ENCODE measurements around the gene RPUSD1. TPM values are rescaled to one million over a fixed set of nuclear protein-coding genes. Genes with fewer than 3 reads are reported as not detected.

The RPUSD1 gene
- total RNA-seq, 1 donor, result 42.5 TPM

DNA sequence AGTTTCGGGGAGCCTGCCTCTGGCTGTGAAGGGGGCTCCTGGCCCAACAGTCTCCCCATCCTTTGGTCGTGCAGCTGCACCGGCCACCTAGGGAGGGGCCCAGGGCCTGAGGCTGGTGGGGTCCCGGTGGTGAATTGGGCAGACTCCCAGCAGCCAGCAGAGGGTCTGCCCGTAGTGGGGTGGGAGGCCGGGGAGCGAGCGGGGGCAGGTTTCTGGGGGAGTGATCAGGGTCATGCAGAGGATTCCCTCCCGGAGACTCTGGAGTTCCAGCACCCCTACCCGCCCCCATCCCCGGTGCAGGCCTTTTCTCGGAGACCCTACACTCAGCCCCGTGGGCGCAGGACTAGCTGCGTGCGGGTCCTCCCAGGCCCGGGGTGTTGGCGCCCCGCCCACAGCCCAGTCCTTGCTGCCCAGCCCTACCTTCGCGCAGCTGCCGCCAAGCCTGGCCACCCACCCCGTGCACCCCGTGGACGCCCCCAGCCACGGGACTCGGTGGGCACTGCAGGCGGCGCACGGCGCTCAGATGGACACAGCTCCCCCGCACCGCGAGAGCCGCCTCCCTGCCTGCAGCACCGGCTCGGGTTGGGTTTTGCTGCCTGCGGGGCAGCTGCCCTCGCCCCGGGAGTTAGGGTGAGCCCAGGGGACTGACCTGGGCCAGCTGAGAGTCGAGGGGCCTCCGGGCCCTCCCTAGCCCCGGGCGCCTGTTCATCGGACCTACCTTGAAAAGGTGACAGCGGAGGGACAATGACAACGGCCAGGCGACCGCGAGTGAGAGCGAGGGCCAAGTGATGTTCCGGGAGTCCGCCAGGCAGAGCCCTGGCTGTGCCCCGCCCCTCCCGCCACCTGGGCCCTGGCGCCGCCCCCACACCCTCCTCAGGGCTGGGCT lies 12.0 kb upstream of the RPUSD1 start, which contains the start of gene GNG13:
GNG13 (minus strand) TSS at position 787 of the 886 bp plus-strand sequence. CDS start 1,657 bp downstream, outside the sequence.
- no peak for DNase-seq (ENCODE audit: low read depth in 2 of 3, low spot score in 2 of 3)

- no peak for DNase-seq (ENCODE audit: low read depth in 2 of 3, low spot score in 2 of 3)
Observed at GRCh38 chr16:799111-799947, 11.1 kb upstream of the RPUSD1 start.

DNA sequence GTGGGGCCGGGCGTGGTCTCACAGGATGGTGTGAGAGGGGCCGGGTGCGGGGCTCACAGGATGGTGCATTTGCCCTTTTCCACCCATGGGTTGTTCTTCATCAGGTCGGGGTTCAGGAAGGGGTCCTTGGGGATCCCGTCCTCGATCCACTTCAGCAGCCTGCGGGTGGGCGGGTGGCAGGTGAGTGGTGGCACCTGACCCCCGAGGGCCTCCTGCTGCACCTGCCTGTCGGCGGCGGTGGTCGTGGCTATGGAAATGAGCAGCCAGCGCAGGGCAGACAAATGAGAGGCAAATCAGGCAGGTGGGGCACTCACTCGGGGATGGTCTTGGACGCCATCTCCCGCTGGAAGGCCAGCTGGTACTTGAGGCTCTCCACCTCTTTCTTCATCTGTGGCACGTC lies 10.5 kb upstream of the RPUSD1 start:
- no peak for DNase-seq (ENCODE audit: low read depth in 2 of 3, low spot score in 2 of 3)

DNA sequence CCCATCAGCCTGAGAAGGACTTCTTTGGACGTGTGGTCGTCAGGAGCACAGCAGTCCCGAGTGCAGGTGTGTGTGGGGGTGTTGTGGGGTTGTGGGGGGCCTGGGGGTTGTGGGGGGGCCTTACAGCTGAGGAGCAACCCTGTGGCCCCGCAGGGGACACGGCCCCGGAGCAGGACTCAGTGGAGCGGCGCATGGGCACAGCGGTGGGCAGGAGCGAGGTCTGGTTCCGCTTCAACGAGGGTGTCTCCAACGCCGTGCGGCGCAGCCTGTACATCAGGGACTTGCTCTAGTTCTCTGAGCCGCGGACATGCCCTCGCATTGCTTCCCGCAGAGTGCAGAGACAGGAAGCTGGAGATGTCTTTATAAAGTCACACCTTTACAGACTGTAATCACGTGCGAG lies 9.5 kb upstream of the RPUSD1 start:
- no peak for DNase-seq (ENCODE audit: low read depth in 2 of 3, low spot score in 2 of 3)

DNA sequence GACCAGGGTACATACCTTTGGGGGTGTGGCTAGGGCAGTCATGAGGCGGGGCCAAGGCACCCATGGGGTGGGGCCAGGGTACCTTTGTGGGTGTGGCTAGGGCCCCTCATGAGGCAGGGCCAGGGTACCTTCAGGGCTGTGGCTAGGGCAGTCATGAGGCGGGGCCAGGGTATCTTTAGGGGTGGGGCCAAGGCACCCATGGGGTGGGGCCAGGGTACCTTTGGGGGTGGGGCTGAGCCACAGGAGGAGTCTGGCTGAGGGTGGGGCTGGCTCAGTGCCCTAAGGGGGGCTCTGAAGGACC lies 8.9 kb upstream of the RPUSD1 start:
- no peak for DNase-seq (ENCODE audit: low read depth in 2 of 3, low spot score in 2 of 3)

DNA sequence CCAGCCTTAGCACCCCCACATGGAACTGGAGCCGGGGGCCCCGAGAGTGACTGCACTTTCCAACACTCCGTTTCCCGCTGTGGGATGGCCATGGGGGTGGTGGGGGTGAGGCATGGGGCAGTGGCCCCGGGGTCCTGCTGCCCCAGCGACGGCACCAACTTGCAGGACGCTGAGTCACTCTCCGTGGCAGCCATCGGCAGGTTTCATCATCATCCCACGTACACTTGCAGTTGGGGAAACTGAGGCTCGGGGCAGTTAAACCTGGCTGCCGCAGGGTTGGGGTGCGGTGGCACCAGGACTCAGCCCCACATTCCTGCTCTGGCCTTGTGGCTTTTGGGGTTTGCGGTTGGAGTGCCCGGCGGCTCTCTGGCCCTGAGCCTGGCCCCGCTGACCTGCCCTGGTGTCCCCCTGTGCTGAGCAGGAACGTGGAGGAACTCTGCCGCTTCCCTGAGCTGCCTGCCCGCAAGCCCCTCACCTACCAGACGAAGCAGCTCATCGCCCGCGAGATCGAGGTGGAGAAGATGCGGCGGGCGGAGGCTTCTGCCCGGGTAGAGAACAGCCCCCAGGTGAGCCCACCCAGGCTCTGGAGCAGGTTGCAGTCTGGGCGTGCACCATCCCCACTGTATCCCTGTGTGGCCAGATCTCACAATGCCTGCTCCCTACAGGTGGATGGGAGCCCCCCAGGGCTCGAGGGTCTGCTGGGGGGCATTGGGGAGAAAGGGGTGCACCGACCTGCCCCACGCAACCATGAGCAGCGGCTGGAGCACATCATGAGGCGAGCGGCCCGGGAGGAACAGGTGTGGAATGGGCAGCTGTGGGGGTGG lies 8.3 kb upstream of the RPUSD1 start:
- no peak for DNase-seq (ENCODE audit: low read depth in 2 of 3, low spot score in 2 of 3)

DNA sequence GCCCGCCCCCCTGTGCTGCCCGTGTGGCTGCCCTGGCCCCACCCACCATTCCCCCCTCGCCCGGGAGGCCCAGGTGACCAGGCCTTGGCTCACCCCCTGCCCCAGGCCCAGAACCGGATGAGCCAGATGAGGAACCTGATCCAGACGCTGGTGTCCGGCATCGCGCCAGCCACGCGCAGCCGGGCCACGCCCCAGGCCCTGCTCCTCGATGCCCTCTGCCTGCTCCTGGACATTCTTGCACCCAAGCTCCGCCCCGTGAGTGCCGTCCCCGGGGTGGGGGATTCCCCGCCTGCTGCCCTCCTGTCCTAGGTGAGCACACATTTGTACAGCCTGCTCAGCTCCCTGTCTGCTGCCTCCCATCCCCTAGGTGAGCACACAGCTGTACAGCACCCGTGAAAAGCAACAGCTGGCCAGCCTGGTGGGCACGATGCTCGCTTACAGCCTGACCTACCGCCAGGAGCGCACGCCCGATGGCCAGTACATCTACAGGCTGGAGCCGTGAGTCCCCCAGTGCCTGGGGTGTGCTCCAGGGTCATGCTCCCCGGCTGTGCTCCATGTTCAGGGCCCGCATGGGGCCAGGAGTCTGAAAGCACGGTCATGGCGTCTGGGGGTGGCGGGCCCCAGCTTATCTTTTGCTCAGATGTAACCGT lies 7.5 kb upstream of the RPUSD1 start:
- DNase-seq (ENCODE audit: low read depth in 2 of 3, low spot score in 2 of 3), result no peak

DNA sequence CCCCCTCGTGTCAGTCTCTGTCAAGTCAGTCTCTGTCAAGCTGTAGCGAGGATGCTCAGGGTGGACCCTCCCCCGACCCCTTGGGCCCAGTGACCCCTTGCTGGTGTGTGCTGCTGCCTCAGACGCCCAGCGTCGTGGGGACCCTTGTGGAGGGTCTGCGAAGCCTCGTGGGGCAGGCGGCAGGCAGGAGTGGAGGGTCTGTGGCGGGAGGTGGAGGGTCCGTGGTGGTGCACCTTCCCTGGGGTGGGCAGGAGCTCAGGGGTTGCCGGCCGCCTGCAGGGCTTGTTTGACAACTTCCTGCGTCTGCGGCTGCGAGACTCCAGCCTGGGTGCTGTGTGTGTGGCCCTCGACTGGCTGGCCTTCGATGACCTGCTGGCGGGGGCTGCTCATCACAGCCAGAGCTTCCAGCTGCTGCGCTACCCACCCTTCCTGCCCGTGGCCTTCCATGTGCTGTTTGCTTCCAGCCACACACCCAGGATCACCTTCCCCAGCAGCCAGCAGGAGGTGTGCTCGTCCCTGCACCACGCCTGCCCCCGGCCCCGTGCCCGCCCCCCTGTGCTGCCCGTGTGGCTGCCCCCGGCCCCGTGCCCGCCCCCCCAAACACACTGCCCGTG lies 6.8 kb upstream of the RPUSD1 start:
- no peak for DNase-seq (ENCODE audit: low read depth in 2 of 3, low spot score in 2 of 3)

DNA sequence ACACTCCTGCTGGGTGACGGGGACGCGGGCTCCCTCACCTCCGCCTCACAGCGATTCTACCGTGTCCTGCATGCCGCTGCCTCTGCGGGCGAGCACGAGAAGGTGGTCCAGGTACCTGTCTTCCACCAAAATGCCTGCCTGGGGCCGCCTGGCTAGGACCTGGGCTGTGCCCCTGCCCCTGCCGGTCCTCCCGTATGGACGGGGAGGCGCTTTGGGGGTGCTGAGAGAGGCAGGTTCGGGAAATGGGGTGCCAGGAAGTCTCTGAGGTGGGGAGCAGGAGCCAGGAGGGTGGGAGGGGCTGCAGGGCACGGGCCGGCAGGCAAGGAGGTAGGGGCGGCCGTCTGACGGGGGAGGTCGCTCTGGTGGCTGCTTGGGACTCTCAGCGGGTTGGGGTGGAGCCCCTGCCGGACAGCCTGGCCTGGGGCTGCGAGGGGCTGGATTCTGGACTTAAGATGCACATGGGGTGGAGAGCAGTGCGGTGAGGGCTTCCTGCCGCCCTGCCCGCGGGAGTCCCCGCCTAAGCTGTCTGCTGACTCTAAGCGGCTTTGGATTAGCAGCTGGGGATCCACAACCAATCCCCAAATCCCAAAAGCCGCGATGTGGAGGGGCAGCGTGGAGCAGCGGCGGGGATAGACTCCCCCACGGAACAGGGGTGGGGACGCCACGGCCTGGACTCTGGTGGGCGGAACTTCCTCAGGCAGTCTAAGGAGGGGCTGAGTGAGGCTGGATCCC lies 6.1 kb upstream of the RPUSD1 start:
- no peak for DNase-seq (ENCODE audit: low read depth in 2 of 3, low spot score in 2 of 3)

DNA sequence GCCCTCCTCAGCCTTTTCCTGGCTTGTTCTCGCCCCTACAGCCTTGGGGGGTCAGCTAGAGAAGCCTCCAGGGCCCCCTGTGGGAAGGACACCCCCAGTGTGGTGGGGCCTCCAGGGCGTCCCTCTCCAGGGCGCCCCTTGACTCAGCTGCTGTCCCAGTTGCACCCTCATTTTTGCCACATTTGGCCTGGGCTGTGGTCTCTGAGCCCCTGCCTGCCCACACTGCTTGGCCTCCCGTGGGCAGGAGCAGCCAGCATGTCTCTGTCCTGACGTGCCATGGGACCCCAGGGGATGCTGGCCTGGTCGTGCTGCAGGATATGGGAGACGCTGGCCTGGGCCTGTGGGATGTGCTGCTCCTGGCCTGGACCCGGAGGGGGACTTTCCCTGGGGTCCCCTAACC lies 5.2 kb upstream of the RPUSD1 start:
- no peak for DNase-seq (ENCODE audit: low read depth in 2 of 3, low spot score in 2 of 3)

DNA sequence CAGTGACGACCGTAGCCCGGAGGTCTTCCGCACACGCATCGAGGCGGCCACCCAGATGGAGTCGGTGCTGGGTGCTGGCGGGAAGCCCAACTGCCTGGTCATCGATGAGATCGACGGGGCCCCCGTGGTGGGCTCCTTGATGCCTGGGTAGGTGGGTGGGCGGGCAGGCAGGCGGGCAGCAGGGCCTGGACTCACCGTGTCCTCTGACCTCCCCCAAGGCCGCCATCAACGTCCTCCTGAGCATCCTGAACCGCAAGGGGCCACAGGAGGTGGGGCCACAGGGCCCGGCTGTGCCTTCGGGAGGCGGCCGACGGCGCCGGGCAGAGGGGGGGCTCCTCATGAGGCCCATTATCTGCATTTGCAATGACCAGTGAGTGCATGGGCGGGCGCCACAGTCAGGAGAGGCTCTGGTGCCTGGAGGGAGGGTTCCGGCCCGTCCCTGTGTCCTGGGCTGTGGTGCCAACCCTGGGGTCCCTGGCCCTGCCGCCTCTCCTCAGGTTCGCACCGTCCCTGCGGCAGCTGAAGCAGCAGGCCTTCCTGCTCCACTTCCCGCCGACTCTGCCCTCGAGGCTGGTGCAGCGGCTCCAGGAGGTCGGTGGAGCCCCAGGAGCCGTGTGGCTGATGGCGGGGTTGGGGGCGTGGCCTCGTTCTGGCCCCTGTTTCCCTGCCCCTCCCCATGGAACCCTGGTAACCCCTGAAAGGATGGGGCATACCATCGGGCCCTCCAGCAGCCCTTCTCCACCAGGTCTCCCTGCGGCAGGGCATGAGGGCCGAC lies 4.2 kb upstream of the RPUSD1 start:
- no peak for DNase-seq (ENCODE audit: low read depth in 2 of 3, low spot score in 2 of 3)

GRCh38 chr16:791131-791530 lies 3.0 kb upstream of the RPUSD1 start:
- no peak for DNase-seq (ENCODE audit: low read depth in 2 of 3, low spot score in 2 of 3)

- DNase-seq (ENCODE audit: low read depth in 2 of 3, low spot score in 2 of 3), result no peak
Observed at GRCh38 chr16:790086-790485, 1.9 kb upstream of the RPUSD1 start.

DNA sequence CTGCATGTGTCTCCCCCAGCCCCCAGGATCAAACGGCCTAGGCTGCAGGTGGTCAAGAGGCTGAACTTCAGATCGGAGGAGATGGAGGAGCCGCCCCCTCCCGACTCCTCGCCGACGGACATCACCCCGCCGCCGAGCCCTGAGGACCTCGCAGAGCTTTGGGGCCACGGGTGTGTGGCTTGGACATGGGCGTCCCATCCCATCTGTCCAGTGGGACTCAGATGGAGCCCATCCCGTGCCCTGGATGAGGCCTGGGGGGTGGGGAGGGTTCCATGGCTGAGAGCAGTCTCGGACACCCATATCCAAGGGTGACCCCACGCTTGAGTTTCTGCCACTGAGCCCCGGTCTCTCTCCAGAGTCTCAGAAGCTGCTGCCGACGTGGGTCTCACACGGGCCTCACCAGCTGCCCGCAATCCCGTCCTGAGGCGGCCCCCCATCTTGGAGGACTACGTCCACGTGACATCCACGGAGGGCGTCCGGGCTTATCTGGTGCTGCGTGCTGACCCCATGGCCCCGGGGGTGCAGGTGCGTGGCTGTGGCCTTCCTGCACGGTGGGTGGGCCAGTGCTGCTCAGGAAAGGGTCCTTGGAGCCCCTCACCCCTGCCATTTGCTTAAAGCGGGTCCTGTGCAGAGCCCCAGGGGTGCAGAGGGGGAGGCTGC lies 1.1 kb upstream of the RPUSD1 start:
- no peak for DNase-seq (ENCODE audit: low read depth in 2 of 3, low spot score in 2 of 3)

DNA sequence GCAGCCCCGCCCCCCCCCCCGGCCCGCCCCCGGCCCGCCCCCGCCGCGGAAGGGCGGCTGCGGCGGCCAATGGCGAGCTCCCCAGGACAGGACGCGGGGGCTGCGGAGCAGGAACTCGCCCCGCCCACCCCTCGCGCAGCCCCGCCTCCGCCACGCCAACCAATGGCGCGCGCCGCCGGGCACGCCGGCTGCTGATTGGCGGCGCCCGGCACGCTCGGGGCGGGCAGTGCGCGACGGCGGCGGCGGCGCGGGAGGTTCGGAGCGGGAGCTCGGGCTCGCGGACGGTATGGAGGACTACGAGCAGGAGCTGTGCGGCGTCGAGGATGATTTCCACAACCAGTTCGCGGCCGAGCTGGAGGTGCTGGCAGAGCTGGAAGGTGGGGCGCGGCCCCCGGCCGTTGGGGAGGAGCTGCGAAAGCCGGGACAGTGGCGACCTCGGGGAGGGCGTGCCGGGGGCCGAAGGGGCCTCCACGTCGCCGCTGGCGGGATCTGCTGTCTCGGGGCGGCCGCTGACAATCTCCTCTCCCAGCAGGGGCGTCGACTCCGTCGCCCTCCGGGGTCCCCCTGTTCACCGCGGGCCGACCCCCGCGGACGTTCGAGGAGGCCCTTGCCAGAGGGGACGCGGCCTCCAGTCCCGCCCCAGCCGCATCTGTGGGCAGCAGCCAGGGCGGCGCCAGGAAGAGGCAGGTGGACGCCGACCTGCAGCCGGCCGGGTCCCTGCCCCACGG lies 382 bp upstream of the RPUSD1 start, which contains the start of gene CHTF18:
CHTF18 (plus strand) TSS at position 222 of the 728 bp plus-strand sequence; CDS start at position 287, 65 bp downstream.
- DNase-seq (ENCODE audit: low read depth in 2 of 3, low spot score in 2 of 3), result peak; percentile 83 to 92 (median 87)

DNA sequence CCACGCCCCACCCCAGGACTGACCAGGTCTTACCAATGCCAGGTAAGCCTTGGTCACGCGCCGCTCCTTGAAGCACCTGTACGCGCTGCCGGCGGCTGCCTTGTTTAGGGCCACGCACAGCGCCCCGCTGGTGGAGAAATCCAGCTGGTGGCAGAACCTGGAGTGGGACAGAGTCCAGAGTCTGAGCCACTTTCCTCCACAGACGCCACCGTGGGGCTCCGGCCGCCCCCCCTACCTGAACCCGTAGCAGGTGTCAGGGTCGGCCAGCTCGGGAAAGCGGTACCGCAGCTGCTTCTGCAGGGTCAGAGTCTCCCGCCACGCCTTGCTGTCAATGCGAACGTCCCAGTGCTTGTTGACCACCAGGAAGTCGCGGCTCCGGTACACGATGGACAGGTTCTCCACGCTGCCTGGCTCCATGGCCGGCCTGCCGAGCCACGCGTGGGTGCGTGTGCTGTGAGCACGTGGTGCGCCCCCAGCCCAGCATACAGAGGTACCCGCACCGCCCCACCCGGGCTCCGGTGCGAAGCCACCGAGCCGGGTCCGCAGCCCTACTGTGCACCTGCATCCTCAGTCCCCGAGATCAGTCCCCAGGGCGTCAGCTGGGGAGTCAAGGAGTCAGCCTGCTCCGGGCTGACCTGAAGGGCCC lies 737 bp downstream of the RPUSD1 start:
- no peak for DNase-seq (ENCODE audit: low read depth in 2 of 3, low spot score in 2 of 3)

Data from hematopoietic multipotent progenitor cell (in vitro differentiated cells).